H1 (cell line): ENCODE measurements around the gene PRR5. TPM values are rescaled to one million over a fixed set of nuclear protein-coding genes. Genes with fewer than 3 reads are reported as not detected.
"Not testable (repeated sequence)": the region's sequence is repeated elsewhere in the genome, so short reads cannot be mapped to it uniquely, and the experiment has no call there.

Source experiments
- CTCF ChIA-PET: fragments of 300-600 bp; sonication (Branson Sonifier 250); formaldehyde crosslinking; loops from one replicate; lab custom pipeline; 2021; ENCODE audit not compliant: partially characterized antibody; lab: Charles Lee
- POLR2A ChIA-PET: fragments of 300-600 bp; sonication (Branson Sonifier 250); formaldehyde crosslinking; loops from one replicate; lab custom pipeline; 2021; ENCODE audit warnings: inconsistent platforms; ENCODE audit not compliant: partially characterized antibody; lab: Charles Lee
- DNase-seq, 2 experiments: peaks; one replicate each; pipeline versions ENCODE4 v3.0.0 to v3.0.0-alpha.2; 2010 to 2022; ENCODE audit warnings: low spot score in 2 of 2, low read depth in 1 of 2, mixed read lengths in 1 of 2
- FAIRE-seq: peaks from 2 replicates; lab custom pipeline; 2011; peaks lifted over from hg19 to GRCh38; lab: Jason Lieb, UNC
- H2AFZ ChIP-seq: 2 replicates; pipeline ENCODE4 v1.8.1; 2012; ENCODE audit warnings: low read length, inconsistent platforms
- H2AK5ac ChIP-seq: 2 replicates; pipeline ENCODE4 v1.6.1; 2013; ENCODE audit warnings: low read depth, low read length
- H2BK120ac ChIP-seq: replicated peaks from 2 replicates; pipeline ENCODE3; 2013; ENCODE audit warnings: low read depth, low read length, inconsistent platforms
- H2BK12ac ChIP-seq: 2 replicates; pipeline ENCODE4 v1.6.1; 2013; ENCODE audit warnings: low read depth, low read length
- H2BK15ac ChIP-seq: 2 replicates; pipeline ENCODE4 v1.6.1; 2013; ENCODE audit warnings: low read length
- H2BK20ac ChIP-seq: 2 replicates; pipeline ENCODE4 v1.6.1; 2013; ENCODE audit warnings: low read length
- H2BK5ac ChIP-seq: 2 replicates; pipeline ENCODE4 v1.6.1; 2013; ENCODE audit warnings: low read depth, low read length
- H3K14ac ChIP-seq: 2 replicates; pipeline ENCODE4 v1.6.1; 2013; ENCODE audit warnings: inconsistent platforms; ENCODE audit not compliant: insufficient read length
- H3K18ac ChIP-seq: 2 replicates; pipeline ENCODE4 v1.6.1; 2013; ENCODE audit warnings: low read length; ENCODE audit errors: extremely low read depth
- H3K23ac ChIP-seq: 2 replicates; pipeline ENCODE4 v1.6.1; 2013; ENCODE audit warnings: inconsistent platforms; ENCODE audit not compliant: insufficient read length
- H3K23me2 ChIP-seq: 2 replicates; pipeline ENCODE4 v1.6.1; 2013; ENCODE audit warnings: low read depth, low read length
- H3K27ac ChIP-seq: 2 replicates; pipeline ENCODE4 v1.6.1; 2011; ENCODE audit warnings: low read depth, low read length, inconsistent platforms
- H3K27me3 ChIP-seq, 4 experiments: replicated peaks in 1 of 4; 1 replicate in 1 of 4; 2 replicates in 3 of 4; pipeline versions ENCODE4 v1.6.1 to v1.8.1; 2011 to 2013; ENCODE audit warnings: low read length in 3 of 4, mild to moderate bottlenecking in 3 of 4, inconsistent platforms in 2 of 4, mixed read lengths in 2 of 4, moderate library complexity in 1 of 4; ENCODE audit not compliant: control insufficient read depth in 3 of 4, insufficient read depth in 3 of 4; ENCODE audit errors: extremely low read depth in 1 of 4
- H3K36me3 ChIP-seq, 4 experiments: 2 replicates each; pipeline versions ENCODE4 v1.6.1 to v1.8.1; 2011 to 2013; ENCODE audit warnings: mild to moderate bottlenecking in 4 of 4, low read length in 3 of 4, moderate library complexity in 2 of 4, control low read depth in 1 of 4, inconsistent platforms in 1 of 4; ENCODE audit not compliant: insufficient read depth in 4 of 4, control insufficient read depth in 2 of 4
- H3K4ac ChIP-seq: replicated peaks from 2 replicates; pipeline ENCODE3; 2013; ENCODE audit warnings: low read length, low read depth, mixed read lengths, inconsistent platforms; ENCODE audit not compliant: insufficient read length
- H3K4me1 ChIP-seq, 4 experiments: replicated peaks in 1 of 4; 1 replicate in 1 of 4; 2 replicates in 3 of 4; pipeline versions ENCODE4 v1.6.1 to v1.8.1; 2011 to 2013; ENCODE audit warnings: low read length in 3 of 4, inconsistent platforms in 2 of 4, mixed read lengths in 1 of 4; ENCODE audit not compliant: insufficient read depth in 4 of 4, control insufficient read depth in 3 of 4
- H3K4me2 ChIP-seq, 2 experiments: 2 replicates each; pipeline versions ENCODE4 v1.6.1 to v1.8.1; 2011 to 2013; ENCODE audit warnings: low read depth in 2 of 2, low read length in 2 of 2, control low read depth in 1 of 2, inconsistent platforms in 1 of 2, mild to moderate bottlenecking in 1 of 2; ENCODE audit not compliant: insufficient read depth in 1 of 2
- H3K4me3 ChIP-seq, 4 experiments: fragments of 200-600, 300-600 bp in 1 of 4; sonication (generic), shearing (Covaris generic), sonication (Bioruptor Twin) in 1 of 4; 2 replicates each; pipeline versions ENCODE4 v1.5.1 to v1.8.1; 2011 to 2016; ENCODE audit warnings: low read length in 4 of 4, low read depth in 3 of 4, control low read depth in 2 of 4, inconsistent platforms in 2 of 4, mild to moderate bottlenecking in 2 of 4, mixed read lengths in 1 of 4, moderate library complexity in 1 of 4; ENCODE audit not compliant: insufficient read depth in 2 of 4; ENCODE audit errors: extremely low read depth in 1 of 4
- H3K56ac ChIP-seq: replicated peaks from 2 replicates; pipeline ENCODE3; 2013; ENCODE audit warnings: low read depth, mild to moderate bottlenecking, mixed read lengths, low read length, inconsistent platforms; ENCODE audit not compliant: insufficient read length
- H3K79me1 ChIP-seq: 2 replicates; pipeline ENCODE4 v1.6.1; 2013; ENCODE audit warnings: low read depth, low read length, control low read depth
- H3K79me2 ChIP-seq, 2 experiments: 2 replicates each; pipeline versions ENCODE4 v1.6.1 to v1.8.1; 2012 to 2013; ENCODE audit warnings: low read length in 2 of 2, mild to moderate bottlenecking in 2 of 2, inconsistent platforms in 1 of 2; ENCODE audit not compliant: insufficient read depth in 2 of 2, control insufficient read depth in 1 of 2
- H3K9ac ChIP-seq, 4 experiments: replicated peaks in 1 of 4; 1 replicate in 1 of 4; 2 replicates in 3 of 4; pipeline versions ENCODE4 v1.6.1 to v1.8.1; 2011 to 2013; ENCODE audit warnings: low read depth in 3 of 4, low read length in 3 of 4, control low read depth in 2 of 4, mild to moderate bottlenecking in 2 of 4, moderate library complexity in 2 of 4, inconsistent platforms in 1 of 4; ENCODE audit errors: extremely low read depth in 1 of 4
- H3K9me3 ChIP-seq, 2 experiments: 2 replicates each; pipeline versions ENCODE4 v1.6.1 to v1.8.1; 2012 to 2013; ENCODE audit warnings: mild to moderate bottlenecking in 2 of 2, moderate library complexity in 2 of 2, control low read depth in 1 of 2, inconsistent platforms in 1 of 2, low read depth in 1 of 2, low read length in 1 of 2, mixed read lengths in 1 of 2; ENCODE audit not compliant: insufficient read depth in 2 of 2
- H4K20me1 ChIP-seq, 2 experiments: replicated peaks in 1 of 2; 2 replicates each; pipeline versions ENCODE3 to v1.8.1; 2011 to 2013; ENCODE audit warnings: inconsistent platforms in 2 of 2, low read length in 2 of 2, mild to moderate bottlenecking in 1 of 2; ENCODE audit not compliant: insufficient read depth in 2 of 2, control insufficient read depth in 1 of 2
- H4K5ac ChIP-seq: 2 replicates; pipeline ENCODE4 v1.6.1; 2013; ENCODE audit warnings: low read length, low read depth, mixed read lengths, inconsistent platforms; ENCODE audit not compliant: insufficient read length
- H4K8ac ChIP-seq: 2 replicates; pipeline ENCODE4 v1.8.0; 2013; ENCODE audit warnings: mild to moderate bottlenecking, moderate library complexity, low read length, inconsistent platforms; ENCODE audit not compliant: insufficient read depth; ENCODE audit errors: extremely low read depth
- H4K91ac ChIP-seq: replicated peaks from 2 replicates; pipeline ENCODE3; 2013; ENCODE audit warnings: low read length, mixed read lengths, inconsistent platforms; ENCODE audit not compliant: insufficient read length
- WGBS, 2 experiments: shearing (Covaris generic) in 1 of 2; methylation state at CpG; one replicate each; pipeline versions ENCODE4 v1.1.6 to v1.1.7; 2013 to 2015; ENCODE audit warnings: low lambda C conversion rate in 2 of 2, mixed read lengths in 2 of 2, inconsistent platforms in 1 of 2, low coverage in 1 of 2, missing lambda C conversion rate in 1 of 2; ENCODE audit not compliant: insufficient replicate concordance in 2 of 2, insufficient coverage in 1 of 2, insufficient read length in 1 of 2; ENCODE audit errors: extremely low coverage in 1 of 2, missing lambda C conversion rate in 1 of 2; 5-methylcytosine and 5-hydroxymethylcytosine counted together
- polyA plus RNA-seq, 7 experiments: library from polyadenylated mRNA; depleted of rRNA in 3 of 7; stranded (reverse) in 5 of 7; unstranded in 2 of 7; fragments of >200 nt in 5 of 7; fragments of 200-250 nt in 2 of 7; gene quantifications; 1 replicate in 5 of 7; 2 replicates in 1 of 7; 4 replicates in 1 of 7; pipeline versions ENCODE4 v1.2.1 to v1.2.3, GENCODE V29; 2011 to 2013; ENCODE audit warnings: missing spikeins in 2 of 7, mixed read lengths in 2 of 7
- total RNA-seq: library from RNA; stranded (reverse); fragmentation: NEBNext Ultra II Directional; extraction: Animal tissue kit (Norgen Biotek cat#: 25700); gene quantifications from 2 replicates; pipeline ENCODE4 v1.2.1, GENCODE V29; 2021

PRR5 gene
- total and polyA plus RNA-seq, 2 of the 8 experiments (the other 6 are each of a cell fraction or from before 2014, with no cell fraction given) = 16.5 to 25.7 TPM

- H3K4me2 ChIP-seq, H4K91ac ChIP-seq, H3K9me3 ChIP-seq, H2AK5ac ChIP-seq, H3K27me3 ChIP-seq, H2BK5ac ChIP-seq, H3K4ac ChIP-seq, H3K4me3 ChIP-seq, H3K79me2 ChIP-seq, H3K79me1 ChIP-seq, H2BK12ac ChIP-seq, H2BK15ac ChIP-seq, H3K56ac ChIP-seq, CTCF ChIA-PET, FAIRE-seq, H3K4me1 ChIP-seq, H3K23me2 ChIP-seq, H4K5ac ChIP-seq, H4K8ac ChIP-seq, H2AFZ ChIP-seq, H3K14ac ChIP-seq, H2BK20ac ChIP-seq, POLR2A ChIA-PET, H3K27ac ChIP-seq, H3K18ac ChIP-seq, H4K20me1 ChIP-seq, H3K36me3 ChIP-seq, H3K23ac ChIP-seq, DNase-seq, H3K9ac ChIP-seq, H2BK120ac ChIP-seq: not testable (repeated sequence)
- WGBS, 2 experiments = 89 to 100% methylated on average over 1 of the region's 1 CpG
These were observed 49.1 kb upstream of the PRR5 start for GRCh38 chr22:44652866-44653265.
